ENCODE results near the gene KCNQ1. TPM values are rescaled to one million over a fixed set of nuclear protein-coding genes. Genes with fewer than 3 reads are reported as not detected.

KCNQ1 gene
- total and polyA plus RNA-seq, 2 donors (not counting 1 experiment from before 2014, with no cell fraction given): 21.5 to 28.8 TPM

DNA sequence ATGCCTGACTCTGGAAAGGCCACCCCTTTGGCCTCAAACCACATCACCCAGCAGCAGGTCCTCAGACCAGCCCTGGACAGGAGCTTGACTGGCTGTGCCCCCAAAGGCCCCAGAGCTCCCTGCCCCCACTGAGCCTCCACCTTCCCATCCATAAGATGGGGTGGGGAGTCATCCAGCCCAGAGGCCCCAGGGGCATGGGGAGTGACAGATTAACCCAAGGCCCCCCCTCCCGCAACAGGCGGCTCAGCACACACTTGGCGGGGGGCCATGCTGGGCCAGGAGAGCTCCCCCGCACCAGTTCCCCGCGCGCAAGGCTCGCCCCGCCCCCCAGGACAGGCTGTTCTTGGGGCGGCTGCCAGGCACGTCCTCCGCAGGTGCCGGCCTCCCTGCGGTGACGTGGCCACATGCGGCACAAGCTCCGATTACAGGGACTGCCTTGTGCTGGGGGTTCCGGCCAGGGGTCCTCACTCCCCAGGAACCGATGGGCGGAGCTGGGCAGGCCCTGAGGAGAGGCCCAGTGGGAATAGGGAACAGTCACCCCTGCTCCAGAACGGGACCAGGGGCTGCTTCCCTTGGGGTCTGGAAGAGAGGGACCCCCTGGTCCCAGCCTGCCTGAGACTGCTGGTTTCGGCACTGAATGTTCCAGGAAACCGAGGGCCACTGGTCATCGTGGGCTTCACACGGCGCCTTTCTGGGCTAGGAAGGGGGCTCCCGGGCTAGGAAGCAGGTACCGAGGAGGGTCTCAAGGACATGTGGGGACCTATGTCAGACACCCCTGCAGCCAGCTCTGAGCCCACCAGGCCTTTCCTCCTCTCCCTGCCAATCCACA, 445.9 kb downstream of the KCNQ1 start:
- ChIA-PET CTCF (interaction anchor here (1.2 to 16.1 kb wide), 8 partner anchors 7 to 470 kb away, joined by 4 to 595 read pairs (median 12); a partner anchor contains a TSS), POLR2A (interaction anchor here (2.4 kb wide), 1 partner anchor 358 kb away, joined by 9 read pairs; no protein-coding TSS in a partner anchor)
- H3K4me1 Mint-ChIP-seq: peaks cover 22% of the 10 kb centered on the region
- WGBS (ENCODE audit: insufficient coverage): 88% methylated on average over 25 of the region's 28 CpGs
- Histone ChIP-seq H3K9me3 (ENCODE audit: control extremely low read depth in 1 of 3, control insufficient read depth in 2 of 3, insufficient read depth in 1 of 3, low read length in 2 of 3) (no peaks in the 10 kb centered on the region), H3K4me3 (ENCODE audit: control extremely low read depth in 1 of 5, extremely low read depth in 1 of 5, insufficient read depth in 1 of 5, low read depth in 2 of 5, low read length in 4 of 5) (no peak overlapping the region), H3K4me2 (replicated peaks; ENCODE audit: low read depth, low read length, poor library complexity, severe bottlenecking) (no peak overlapping the region), H3K9ac (ENCODE audit: low read length) (no peak overlapping the region), H3K36me3 (replicated peaks in 1 of 2; ENCODE audit: control extremely low read depth in 1 of 2, control insufficient read depth in 1 of 2, extremely low read depth in 1 of 2, insufficient read depth in 2 of 2, low read length in 1 of 2) (no peaks in the 10 kb centered on the region), H3K27ac (ENCODE audit: low read length in 2 of 2) (no peak overlapping the region), H4K20me1 (ENCODE audit: control insufficient read depth, insufficient read depth, low read length, poor library complexity, severe bottlenecking) (no peaks in the 10 kb centered on the region), H2AFZ (ENCODE audit: insufficient read depth, low read depth, low read length, poor library complexity, severe bottlenecking) (no peak overlapping the region), H3K79me2 (ENCODE audit: control insufficient read depth, insufficient read depth, low read length) (no peaks in the 10 kb centered on the region), H3K27me3 (replicated peaks in 1 of 4; ENCODE audit: control extremely low read depth in 1 of 4, control insufficient read depth in 3 of 4, insufficient read depth in 4 of 4, low read length in 3 of 4) (peaks cover 0 to 7% (median 0%) of the 10 kb centered on the region in 4 experiments), H3K4me1 (ENCODE audit: control insufficient read depth in 2 of 2, insufficient read depth in 2 of 2, low read length in 2 of 2) (peaks cover 15 to 27% of the 10 kb centered on the region in 2 donors)
- intact Hi-C loops (cut with micrococcal nuclease): no loop called here
- no peak for DNase-seq
- TF ChIP-seq, protein P1, sequence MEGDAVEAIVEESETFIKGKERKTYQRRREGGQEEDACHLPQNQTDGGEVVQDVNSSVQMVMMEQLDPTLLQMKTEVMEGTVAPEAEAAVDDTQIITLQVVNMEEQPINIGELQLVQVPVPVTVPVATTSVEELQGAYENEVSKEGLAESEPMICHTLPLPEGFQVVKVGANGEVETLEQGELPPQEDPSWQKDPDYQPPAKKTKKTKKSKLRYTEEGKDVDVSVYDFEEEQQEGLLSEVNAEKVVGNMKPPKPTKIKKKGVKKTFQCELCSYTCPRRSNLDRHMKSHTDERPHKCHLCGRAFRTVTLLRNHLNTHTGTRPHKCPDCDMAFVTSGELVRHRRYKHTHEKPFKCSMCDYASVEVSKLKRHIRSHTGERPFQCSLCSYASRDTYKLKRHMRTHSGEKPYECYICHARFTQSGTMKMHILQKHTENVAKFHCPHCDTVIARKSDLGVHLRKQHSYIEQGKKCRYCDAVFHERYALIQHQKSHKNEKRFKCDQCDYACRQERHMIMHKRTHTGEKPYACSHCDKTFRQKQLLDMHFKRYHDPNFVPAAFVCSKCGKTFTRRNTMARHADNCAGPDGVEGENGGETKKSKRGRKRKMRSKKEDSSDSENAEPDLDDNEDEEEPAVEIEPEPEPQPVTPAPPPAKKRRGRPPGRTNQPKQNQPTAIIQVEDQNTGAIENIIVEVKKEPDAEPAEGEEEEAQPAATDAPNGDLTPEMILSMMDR (IDR thresholded peaks at IDR 0.05): no peak
- no peak for TF ChIP-seq EZH2 (IDR thresholded peaks at IDR 0.05; ENCODE audit: borderline replicate concordance, insufficient read depth, low read depth, low read length, poor library complexity, severe bottlenecking)
- no peak overlapping the region for H3K27ac Mint-ChIP-seq
- no peak overlapping the region for H3K4me3 Mint-ChIP-seq
- H3K27me3 Mint-ChIP-seq: no peaks in the 10 kb centered on the region
- no peak for ATAC-seq (ENCODE audit: low read depth)
- H3K9me3 Mint-ChIP-seq (ENCODE audit: insufficient read depth): no peaks in the 10 kb centered on the region

All from B cell (primary cell).